ENCODE measurements around the gene TMEM41B. TPM values are rescaled to one million over a fixed set of nuclear protein-coding genes. Genes with fewer than 3 reads are reported as not detected.

TMEM41B gene
- total and polyA plus RNA-seq, 2 of the 8 experiments (the other 6 are each of a cell fraction or from before 2014, with no cell fraction given) = 24.3 to 50.1 TPM

- TF ChIP-seq, protein P1, sequence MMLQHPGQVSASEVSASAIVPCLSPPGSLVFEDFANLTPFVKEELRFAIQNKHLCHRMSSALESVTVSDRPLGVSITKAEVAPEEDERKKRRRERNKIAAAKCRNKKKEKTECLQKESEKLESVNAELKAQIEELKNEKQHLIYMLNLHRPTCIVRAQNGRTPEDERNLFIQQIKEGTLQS (IDR thresholded peaks at IDR 0.05; ENCODE audit: insufficient read depth, low read depth, low read length) = peak; percentile 31; the same call in 1 of the 2 replicates
- TF ChIP-seq, protein P2, sequence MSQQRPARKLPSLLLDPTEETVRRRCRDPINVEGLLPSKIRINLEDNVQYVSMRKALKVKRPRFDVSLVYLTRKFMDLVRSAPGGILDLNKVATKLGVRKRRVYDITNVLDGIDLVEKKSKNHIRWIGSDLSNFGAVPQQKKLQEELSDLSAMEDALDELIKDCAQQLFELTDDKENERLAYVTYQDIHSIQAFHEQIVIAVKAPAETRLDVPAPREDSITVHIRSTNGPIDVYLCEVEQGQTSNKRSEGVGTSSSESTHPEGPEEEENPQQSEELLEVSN (IDR thresholded peaks at IDR 0.05) = no peak
- TF ChIP-seq TAF7 (optimal IDR thresholded peaks at IDR 0.05; ENCODE audit: borderline replicate concordance, low read depth, low read length) (peak; percentile 67), TCF12 (IDR thresholded peaks at IDR 0.05; ENCODE audit: low read depth, low read length) (no peak), GABPA (IDR thresholded peaks at IDR 0.05; ENCODE audit: borderline replicate concordance, insufficient read depth, low read length) (peak; percentile 85; the same call in 1 of the 2 replicates), BACH1 (IDR thresholded peaks at IDR 0.05; ENCODE audit: low read length) (peak; percentile 91), PHF8 (conservative IDR thresholded peaks at IDR 0.05; ENCODE audit: low read depth, low read length) (peak; percentile 77), POLR2A (IDR thresholded peaks at IDR 0.05; ENCODE audit: control extremely low read depth in 1 of 2, low read depth in 2 of 2, low read length in 2 of 2) (peak; percentile 81 to 84), TEAD4 (IDR thresholded peaks at IDR 0.05; ENCODE audit: low read depth, low read length) (no peak), BCL11A (IDR thresholded peaks at IDR 0.05; ENCODE audit: low read depth in 2 of 2, low read length in 2 of 2) (no peak), SIN3A (conservative IDR thresholded peaks at IDR 0.05 in 1 of 2, IDR thresholded peaks at IDR 0.05 in 1 of 2; ENCODE audit: low read depth in 1 of 2, low read length in 2 of 2) (peak in 1 of 2 experiments; percentile 63; a peak in 2 of 4 replicates), GTF2F1 (IDR thresholded peaks at IDR 0.05; ENCODE audit: borderline replicate concordance, low read depth, low read length) (no peak; the same call in 1 of the 2 replicates), SIRT6 (IDR thresholded peaks at IDR 0.05; ENCODE audit: low read length) (no peak), BRCA1 (IDR thresholded peaks at IDR 0.05; ENCODE audit: low read depth, low read length) (peak; percentile 65), CREB1 (IDR thresholded peaks at IDR 0.05) (peak; percentile 94), NRF1 (IDR thresholded peaks at IDR 0.05; ENCODE audit: low read depth, low read length) (peak; percentile 76), SP4 (IDR thresholded peaks at IDR 0.05; ENCODE audit: low read length) (peak; percentile 70; the same call in 1 of the 2 replicates), RBBP5 (IDR thresholded peaks at IDR 0.05; ENCODE audit: borderline replicate concordance, low read depth, low read length) (peak; percentile 94; the same call in 1 of the 2 replicates), POLR2AphosphoS5 (IDR thresholded peaks at IDR 0.05; ENCODE audit: low read depth, low read length) (peak; percentile 73), SUZ12 (IDR thresholded peaks at IDR 0.05; ENCODE audit: low read length) (0 out of 2 replicates have a peak, but pooled peaks have one; percentile 33), EP300 (IDR thresholded peaks at IDR 0.05; ENCODE audit: borderline replicate concordance in 1 of 2, low read depth in 2 of 2, low read length in 2 of 2) (peak in 1 of 2 experiments; percentile 8; a peak in 1 of 3 replicates), EGR1 (IDR thresholded peaks at IDR 0.05; ENCODE audit: borderline replicate concordance, low read depth, low read length) (peak; percentile 23; the same call in 1 of the 2 replicates), HDAC6 (IDR thresholded peaks at IDR 0.05; ENCODE audit: low read depth, low read length) (no peak)
Measured at GRCh38 chr11:9314291-9315077, at the start of gene TMEM41B (continued).

All from H1 (cell line).